Measurements from ENCODE around the gene CUL2.

CUL2 gene

GRCh38 chr10:35005868-35006267 lies 84.3 kb downstream of the CUL2 start:
- H3K9me3 ChIP-seq (ENCODE audit: control insufficient read depth, insufficient read depth, low read length) = no peaks in the 10 kb centered on the region
- no peak overlapping the region for H3K4me2 ChIP-seq (ENCODE audit: low read length)
- H3K27ac ChIP-seq (ENCODE audit: low read depth, low read length) = no peak overlapping the region
- H3K27me3 ChIP-seq (ENCODE audit: control insufficient read depth, low read length) = no peaks in the 10 kb centered on the region
- TF ChIP-seq EZH2phosphoT487 (IDR thresholded peaks at IDR 0.05; ENCODE audit: borderline replicate concordance, low read length) (no peak), CTCF (IDR thresholded peaks at IDR 0.05; ENCODE audit: low read depth, low read length, poor library complexity, severe bottlenecking) (no peak)
- H3K4me3 ChIP-seq (ENCODE audit: low read length) = no peak overlapping the region
- H3K9me2 ChIP-seq (replicated peaks; ENCODE audit: control insufficient read depth, low read length) = no peaks in the 10 kb centered on the region
- H3K36me3 ChIP-seq (ENCODE audit: control insufficient read depth, low read length) = peaks cover 16% of the 10 kb centered on the region
- H3F3A ChIP-seq (ENCODE audit: control insufficient read depth, insufficient read depth) = no peaks in the 10 kb centered on the region
- no peaks in the 10 kb centered on the region for H3K4me1 ChIP-seq (ENCODE audit: control insufficient read depth, low read length)
- no peaks in the 10 kb centered on the region for H3K79me2 ChIP-seq (ENCODE audit: control insufficient read depth, low read length)
- H4K20me1 ChIP-seq (ENCODE audit: control insufficient read depth, insufficient read depth, low read depth, low read length) = no peaks in the 10 kb centered on the region

- H3K27ac ChIP-seq (ENCODE audit: low read depth, low read length) = no peak overlapping the region
- H3K36me3 ChIP-seq (ENCODE audit: control insufficient read depth, low read length) = peaks cover 7% of the 10 kb centered on the region; the same call in 1 of the 2 replicates
- no peaks in the 10 kb centered on the region for H4K20me1 ChIP-seq (ENCODE audit: control insufficient read depth, insufficient read depth, low read depth, low read length)
- H3K4me3 ChIP-seq (ENCODE audit: low read length) = no peak overlapping the region
- no peak overlapping the region for H3K4me2 ChIP-seq (ENCODE audit: low read length)
- no peaks in the 10 kb centered on the region for H3F3A ChIP-seq (ENCODE audit: control insufficient read depth, insufficient read depth)
- H3K4me1 ChIP-seq (ENCODE audit: control insufficient read depth, low read length) = no peaks in the 10 kb centered on the region
- H3K79me2 ChIP-seq (ENCODE audit: control insufficient read depth, low read length) = no peaks in the 10 kb centered on the region
- H3K9me2 ChIP-seq (replicated peaks; ENCODE audit: control insufficient read depth, low read length) = no peaks in the 10 kb centered on the region
- no peaks in the 10 kb centered on the region for H3K27me3 ChIP-seq (ENCODE audit: control insufficient read depth, low read length)
- TF ChIP-seq CTCF (IDR thresholded peaks at IDR 0.05; ENCODE audit: low read depth, low read length, poor library complexity, severe bottlenecking) (no peak), EZH2phosphoT487 (IDR thresholded peaks at IDR 0.05; ENCODE audit: borderline replicate concordance, low read length) (no peak)
- no peaks in the 10 kb centered on the region for H3K9me3 ChIP-seq (ENCODE audit: control insufficient read depth, insufficient read depth, low read length)
These were observed 85.5 kb downstream of the CUL2 start for GRCh38 chr10:35004651-35005050.

GRCh38 chr10:35003906-35004305 lies 86.2 kb downstream of the CUL2 start:
- H3K27me3 ChIP-seq (ENCODE audit: control insufficient read depth, low read length) = no peaks in the 10 kb centered on the region
- no peaks in the 10 kb centered on the region for H4K20me1 ChIP-seq (ENCODE audit: control insufficient read depth, insufficient read depth, low read depth, low read length)
- H3K9me3 ChIP-seq (ENCODE audit: control insufficient read depth, insufficient read depth, low read length) = no peaks in the 10 kb centered on the region
- no peak overlapping the region for H3K27ac ChIP-seq (ENCODE audit: low read depth, low read length)
- H3K4me1 ChIP-seq (ENCODE audit: control insufficient read depth, low read length) = no peaks in the 10 kb centered on the region
- H3F3A ChIP-seq (ENCODE audit: control insufficient read depth, insufficient read depth) = no peaks in the 10 kb centered on the region
- TF ChIP-seq CTCF (IDR thresholded peaks at IDR 0.05; ENCODE audit: low read depth, low read length, poor library complexity, severe bottlenecking) = no peak
- no peak for TF ChIP-seq EZH2phosphoT487 (IDR thresholded peaks at IDR 0.05; ENCODE audit: borderline replicate concordance, low read length)
- H3K36me3 ChIP-seq (ENCODE audit: control insufficient read depth, low read length) = peaks cover 3% of the 10 kb centered on the region; the same call in 1 of the 2 replicates
- no peak overlapping the region for H3K4me2 ChIP-seq (ENCODE audit: low read length)
- no peaks in the 10 kb centered on the region for H3K9me2 ChIP-seq (replicated peaks; ENCODE audit: control insufficient read depth, low read length)
- no peak overlapping the region for H3K4me3 ChIP-seq (ENCODE audit: low read length)
- no peaks in the 10 kb centered on the region for H3K79me2 ChIP-seq (ENCODE audit: control insufficient read depth, low read length)

GRCh38 chr10:35000936-35001335 lies 89.2 kb downstream of the CUL2 start:
- no peaks in the 10 kb centered on the region for H4K20me1 ChIP-seq (ENCODE audit: control insufficient read depth, insufficient read depth, low read depth, low read length)
- H3K79me2 ChIP-seq (ENCODE audit: control insufficient read depth, low read length) = no peaks in the 10 kb centered on the region
- H3K27me3 ChIP-seq (ENCODE audit: control insufficient read depth, low read length) = no peaks in the 10 kb centered on the region
- H3K27ac ChIP-seq (ENCODE audit: low read depth, low read length) = no peak overlapping the region
- H3K4me3 ChIP-seq (ENCODE audit: low read length) = no peak overlapping the region
- H3K36me3 ChIP-seq (ENCODE audit: control insufficient read depth, low read length) = no peaks in the 10 kb centered on the region
- no peaks in the 10 kb centered on the region for H3K9me3 ChIP-seq (ENCODE audit: control insufficient read depth, insufficient read depth, low read length)
- no peak for TF ChIP-seq EZH2phosphoT487 (IDR thresholded peaks at IDR 0.05; ENCODE audit: borderline replicate concordance, low read length)
- TF ChIP-seq CTCF (IDR thresholded peaks at IDR 0.05; ENCODE audit: low read depth, low read length, poor library complexity, severe bottlenecking) = no peak
- no peaks in the 10 kb centered on the region for H3K4me1 ChIP-seq (ENCODE audit: control insufficient read depth, low read length)
- no peaks in the 10 kb centered on the region for H3F3A ChIP-seq (ENCODE audit: control insufficient read depth, insufficient read depth)
- no peaks in the 10 kb centered on the region for H3K9me2 ChIP-seq (replicated peaks; ENCODE audit: control insufficient read depth, low read length)
- no peak overlapping the region for H3K4me2 ChIP-seq (ENCODE audit: low read length)

Measured in DOHH2 (cell line).